ENCODE measurements around the gene MTR. TPM values are rescaled to one million over a fixed set of nuclear protein-coding genes. Genes with fewer than 3 reads are reported as not detected.

MTR gene
- total and polyA plus RNA-seq, 4 donors: 2.5 to 19.0 (median 8.6) TPM

DNA sequence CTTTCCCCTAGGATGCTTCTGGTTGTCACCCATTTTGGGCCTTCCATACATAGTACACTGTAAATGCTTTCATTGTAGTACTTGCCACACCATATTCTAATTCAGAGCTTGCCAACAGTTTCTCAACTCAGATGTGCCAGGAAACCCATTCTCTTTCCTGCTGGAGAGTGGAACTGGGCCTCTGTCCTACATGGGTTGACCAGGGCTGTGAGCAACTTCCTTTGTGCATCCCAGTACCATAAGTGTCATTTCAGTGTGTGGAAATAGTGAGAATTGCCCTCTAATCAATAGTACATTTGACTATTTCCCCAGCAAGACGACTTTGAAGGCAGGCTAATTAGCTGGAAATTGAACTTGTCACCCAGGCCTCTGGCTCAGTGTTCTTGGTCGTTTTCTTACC is 74.8 kb downstream of the MTR start:
- TF ChIP-seq FOXA2 (IDR thresholded peaks at IDR 0.05) (no peak), RXRA (IDR thresholded peaks at IDR 0.05) (no peak), FOXA1 (IDR thresholded peaks at IDR 0.05) (no peak), HNF4G (IDR thresholded peaks at IDR 0.05) (no peak), EGR1 (IDR thresholded peaks at IDR 0.05; ENCODE audit: low read depth in 2 of 2) (no peak)
- TF ChIP-seq, protein P1, sequence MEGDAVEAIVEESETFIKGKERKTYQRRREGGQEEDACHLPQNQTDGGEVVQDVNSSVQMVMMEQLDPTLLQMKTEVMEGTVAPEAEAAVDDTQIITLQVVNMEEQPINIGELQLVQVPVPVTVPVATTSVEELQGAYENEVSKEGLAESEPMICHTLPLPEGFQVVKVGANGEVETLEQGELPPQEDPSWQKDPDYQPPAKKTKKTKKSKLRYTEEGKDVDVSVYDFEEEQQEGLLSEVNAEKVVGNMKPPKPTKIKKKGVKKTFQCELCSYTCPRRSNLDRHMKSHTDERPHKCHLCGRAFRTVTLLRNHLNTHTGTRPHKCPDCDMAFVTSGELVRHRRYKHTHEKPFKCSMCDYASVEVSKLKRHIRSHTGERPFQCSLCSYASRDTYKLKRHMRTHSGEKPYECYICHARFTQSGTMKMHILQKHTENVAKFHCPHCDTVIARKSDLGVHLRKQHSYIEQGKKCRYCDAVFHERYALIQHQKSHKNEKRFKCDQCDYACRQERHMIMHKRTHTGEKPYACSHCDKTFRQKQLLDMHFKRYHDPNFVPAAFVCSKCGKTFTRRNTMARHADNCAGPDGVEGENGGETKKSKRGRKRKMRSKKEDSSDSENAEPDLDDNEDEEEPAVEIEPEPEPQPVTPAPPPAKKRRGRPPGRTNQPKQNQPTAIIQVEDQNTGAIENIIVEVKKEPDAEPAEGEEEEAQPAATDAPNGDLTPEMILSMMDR (IDR thresholded peaks at IDR 0.05; ENCODE audit: low read depth, low read length, missing input control): no peak
- TF ChIP-seq, protein P2, sequence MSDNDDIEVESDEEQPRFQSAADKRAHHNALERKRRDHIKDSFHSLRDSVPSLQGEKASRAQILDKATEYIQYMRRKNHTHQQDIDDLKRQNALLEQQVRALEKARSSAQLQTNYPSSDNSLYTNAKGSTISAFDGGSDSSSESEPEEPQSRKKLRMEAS (IDR thresholded peaks at IDR 0.05): no peak
- 61% methylated on average over 2 of the region's 2 CpGs for WGBS
- no peak overlapping the region for H3K4me3 ChIP-seq (ENCODE audit: low read depth in 1 of 3, low read length in 3 of 3)
- H3K27ac ChIP-seq (ENCODE audit: low read depth in 1 of 2, low read length in 2 of 2): no peak overlapping the region
- H3K9me3 ChIP-seq (ENCODE audit: control insufficient read depth in 4 of 4, low read length in 3 of 4): no peaks in the 10 kb centered on the region
- no peak overlapping the region for H3K9ac ChIP-seq (ENCODE audit: low read depth in 1 of 2, low read length in 2 of 2)
- peaks cover 1 to 2% (median 2%) of the 10 kb centered on the region in 4 donors for H3K4me1 ChIP-seq (ENCODE audit: control insufficient read depth in 4 of 4, insufficient read depth in 4 of 4, low read length in 3 of 4)
- peaks cover 0 to 12% (median 5%) of the 10 kb centered on the region in 4 donors for H3K36me3 ChIP-seq (ENCODE audit: control insufficient read depth in 4 of 4, insufficient read depth in 3 of 4, low read depth in 1 of 4, low read length in 3 of 4)
- no peaks in the 10 kb centered on the region for H3K27me3 ChIP-seq (ENCODE audit: control insufficient read depth in 4 of 4, insufficient read depth in 4 of 4, low read length in 3 of 4)
- no peak for DNase-seq (ENCODE audit: low spot score)

DNA sequence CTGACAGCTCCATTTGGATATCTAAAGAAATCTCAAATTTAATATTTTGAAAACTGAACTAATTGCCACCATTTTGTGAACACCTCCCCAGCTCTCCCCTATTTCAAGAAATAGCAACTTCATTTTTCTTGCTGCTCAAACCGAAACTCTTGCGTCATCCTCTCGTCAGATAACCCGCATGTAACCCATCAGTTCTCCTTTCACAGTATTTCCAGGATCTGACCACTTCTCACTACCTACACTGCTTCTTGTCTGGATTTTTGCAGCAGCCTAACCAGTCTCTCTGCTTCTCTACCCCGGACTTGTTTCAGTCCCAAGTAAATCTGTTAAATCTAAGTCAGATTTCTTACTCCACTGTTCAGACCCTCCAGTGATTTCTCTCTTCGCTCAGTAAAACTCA is 75.6 kb downstream of the MTR start:
- no peak overlapping the region for H3K4me3 ChIP-seq (ENCODE audit: low read depth in 1 of 3, low read length in 3 of 3)
- H3K4me1 ChIP-seq (ENCODE audit: control insufficient read depth in 4 of 4, insufficient read depth in 4 of 4, low read length in 3 of 4): peaks cover 0 to 1% (median 0%) of the 10 kb centered on the region in 4 donors
- DNase-seq (ENCODE audit: low spot score): no peak
- H3K27me3 ChIP-seq (ENCODE audit: control insufficient read depth in 4 of 4, insufficient read depth in 4 of 4, low read length in 3 of 4): no peaks in the 10 kb centered on the region
- H3K9me3 ChIP-seq (ENCODE audit: control insufficient read depth in 4 of 4, low read length in 3 of 4): no peaks in the 10 kb centered on the region
- no peak overlapping the region for H3K9ac ChIP-seq (ENCODE audit: low read depth in 1 of 2, low read length in 2 of 2)
- H3K27ac ChIP-seq (ENCODE audit: low read depth in 1 of 2, low read length in 2 of 2): no peak overlapping the region
- TF ChIP-seq HNF4G (IDR thresholded peaks at IDR 0.05) (no peak), RXRA (IDR thresholded peaks at IDR 0.05) (no peak), HNF4A (conservative IDR thresholded peaks at IDR 0.05) (no peak), FOXA2 (IDR thresholded peaks at IDR 0.05) (no peak), NR2F2 (IDR thresholded peaks at IDR 0.05) (no peak)
- TF ChIP-seq, protein P3, sequence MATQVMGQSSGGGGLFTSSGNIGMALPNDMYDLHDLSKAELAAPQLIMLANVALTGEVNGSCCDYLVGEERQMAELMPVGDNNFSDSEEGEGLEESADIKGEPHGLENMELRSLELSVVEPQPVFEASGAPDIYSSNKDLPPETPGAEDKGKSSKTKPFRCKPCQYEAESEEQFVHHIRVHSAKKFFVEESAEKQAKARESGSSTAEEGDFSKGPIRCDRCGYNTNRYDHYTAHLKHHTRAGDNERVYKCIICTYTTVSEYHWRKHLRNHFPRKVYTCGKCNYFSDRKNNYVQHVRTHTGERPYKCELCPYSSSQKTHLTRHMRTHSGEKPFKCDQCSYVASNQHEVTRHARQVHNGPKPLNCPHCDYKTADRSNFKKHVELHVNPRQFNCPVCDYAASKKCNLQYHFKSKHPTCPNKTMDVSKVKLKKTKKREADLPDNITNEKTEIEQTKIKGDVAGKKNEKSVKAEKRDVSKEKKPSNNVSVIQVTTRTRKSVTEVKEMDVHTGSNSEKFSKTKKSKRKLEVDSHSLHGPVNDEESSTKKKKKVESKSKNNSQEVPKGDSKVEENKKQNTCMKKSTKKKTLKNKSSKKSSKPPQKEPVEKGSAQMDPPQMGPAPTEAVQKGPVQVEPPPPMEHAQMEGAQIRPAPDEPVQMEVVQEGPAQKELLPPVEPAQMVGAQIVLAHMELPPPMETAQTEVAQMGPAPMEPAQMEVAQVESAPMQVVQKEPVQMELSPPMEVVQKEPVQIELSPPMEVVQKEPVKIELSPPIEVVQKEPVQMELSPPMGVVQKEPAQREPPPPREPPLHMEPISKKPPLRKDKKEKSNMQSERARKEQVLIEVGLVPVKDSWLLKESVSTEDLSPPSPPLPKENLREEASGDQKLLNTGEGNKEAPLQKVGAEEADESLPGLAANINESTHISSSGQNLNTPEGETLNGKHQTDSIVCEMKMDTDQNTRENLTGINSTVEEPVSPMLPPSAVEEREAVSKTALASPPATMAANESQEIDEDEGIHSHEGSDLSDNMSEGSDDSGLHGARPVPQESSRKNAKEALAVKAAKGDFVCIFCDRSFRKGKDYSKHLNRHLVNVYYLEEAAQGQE (IDR thresholded peaks at IDR 0.05): no peak
- TF ChIP-seq, protein P1 (IDR thresholded peaks at IDR 0.05; ENCODE audit: low read depth, low read length, missing input control): no peak
- 85% methylated on average over 6 of the region's 6 CpGs for WGBS
- H3K36me3 ChIP-seq (ENCODE audit: control insufficient read depth in 4 of 4, insufficient read depth in 3 of 4, low read depth in 1 of 4, low read length in 3 of 4): peaks cover 4 to 17% (median 7%) of the 10 kb centered on the region in 4 donors
